SH-SY5Y (cell line): ENCODE measurements around the gene AGMAT.

ENCODE experiments used
- GATA2 ChIP-seq: IDR thresholded peaks from 2 replicates; pipeline ENCODE4 v1.6.1; 2011; ENCODE audit warnings: mild to moderate bottlenecking, low read depth, low read length
- GATA3 ChIP-seq: IDR thresholded peaks from 2 replicates; pipeline ENCODE4 v1.6.1; 2011; ENCODE audit warnings: low read depth, mild to moderate bottlenecking, low read length, moderate library complexity

AGMAT gene

DNA sequence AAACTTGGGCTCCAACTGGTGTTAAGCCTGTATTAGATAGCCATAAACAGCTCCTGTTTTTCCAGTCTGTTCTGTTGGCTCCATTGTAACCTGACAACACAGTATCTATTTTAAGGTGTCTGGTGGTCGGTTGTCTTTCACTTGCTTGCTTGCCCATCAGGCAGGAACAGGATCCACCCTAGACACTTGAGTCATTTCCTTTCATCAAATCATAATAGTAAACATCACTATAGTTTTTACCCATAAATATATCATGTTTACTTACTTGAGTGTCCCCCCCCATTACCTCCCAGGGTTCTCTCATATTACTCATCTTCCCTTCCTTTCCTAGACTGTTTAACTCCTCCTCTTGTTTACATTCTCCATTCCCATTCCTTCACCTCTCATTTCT lies 35.3 kb upstream of the AGMAT start:
- no peak for TF ChIP-seq GATA3
- no peak for TF ChIP-seq GATA2

DNA sequence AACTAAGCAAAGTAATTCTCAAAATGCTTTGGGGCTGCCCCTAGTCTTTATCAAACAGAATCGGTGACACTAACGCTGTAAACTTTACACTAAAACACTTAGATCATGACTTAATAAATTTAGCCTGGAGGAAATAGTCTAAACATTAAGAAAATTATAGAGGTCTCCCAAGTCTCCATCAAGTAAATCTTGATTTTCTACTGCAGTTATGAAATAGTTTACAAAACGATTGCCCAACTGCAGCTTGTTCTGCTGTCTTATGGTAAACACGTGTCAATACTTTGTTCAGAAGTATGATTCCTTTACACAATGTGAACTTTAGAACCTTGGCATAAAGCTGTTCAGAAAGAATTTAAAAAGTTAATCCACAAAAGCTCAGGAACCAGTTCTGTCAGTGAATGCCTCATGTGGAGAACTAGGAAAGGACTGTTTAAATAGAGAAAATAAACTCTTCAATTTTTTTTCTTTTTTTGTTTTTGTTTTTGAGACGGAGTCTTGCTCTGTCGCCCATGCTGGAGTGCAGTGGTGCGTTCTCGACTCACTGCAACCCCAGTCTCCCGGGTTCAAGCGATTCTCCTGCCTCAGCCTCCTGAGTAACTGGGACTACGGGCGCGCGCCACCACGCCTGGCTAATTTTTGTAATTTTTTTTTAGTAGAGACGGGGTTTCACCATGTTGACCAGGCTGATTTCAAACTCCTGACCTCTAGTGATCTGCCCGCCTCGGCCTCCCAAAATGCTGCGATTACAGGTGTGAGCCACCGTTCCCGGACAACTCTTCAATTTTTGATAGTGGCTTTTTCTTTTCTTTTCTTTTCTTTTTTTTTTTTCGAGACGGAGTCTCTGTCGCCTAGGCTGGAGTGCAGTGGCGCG lies 34.0 kb upstream of the AGMAT start:
- TF ChIP-seq GATA2: no peak
- TF ChIP-seq GATA3: no peak

DNA sequence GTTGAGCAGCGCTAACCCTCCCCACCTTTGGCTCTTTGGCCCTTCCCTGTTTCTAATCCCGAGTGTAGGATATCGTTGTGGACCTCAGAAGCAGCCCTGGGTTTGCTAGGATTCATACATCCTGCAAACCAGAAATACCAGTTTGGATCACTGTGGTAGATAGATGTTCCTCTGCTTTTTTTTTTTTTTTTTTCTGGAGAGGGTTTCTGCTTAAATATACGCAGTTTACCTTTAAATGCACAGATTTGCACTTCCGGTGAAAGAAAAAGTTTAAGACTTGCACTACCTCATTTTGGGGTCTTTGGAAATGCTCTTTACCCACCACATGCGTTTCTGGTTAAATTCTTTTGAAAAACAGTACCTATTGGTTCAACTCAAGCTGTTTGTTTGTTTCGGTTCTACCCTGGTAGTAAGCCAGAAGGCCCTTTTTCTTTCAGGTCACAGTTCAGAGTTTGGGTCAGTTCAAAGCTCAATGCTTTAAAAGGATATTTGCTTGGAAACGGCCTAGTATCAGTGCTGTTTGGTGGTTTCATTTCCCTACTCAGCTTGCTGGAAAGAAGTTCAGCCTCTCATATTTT lies 33.3 kb upstream of the AGMAT start:
- TF ChIP-seq GATA2: no peak
- no peak for TF ChIP-seq GATA3

DNA sequence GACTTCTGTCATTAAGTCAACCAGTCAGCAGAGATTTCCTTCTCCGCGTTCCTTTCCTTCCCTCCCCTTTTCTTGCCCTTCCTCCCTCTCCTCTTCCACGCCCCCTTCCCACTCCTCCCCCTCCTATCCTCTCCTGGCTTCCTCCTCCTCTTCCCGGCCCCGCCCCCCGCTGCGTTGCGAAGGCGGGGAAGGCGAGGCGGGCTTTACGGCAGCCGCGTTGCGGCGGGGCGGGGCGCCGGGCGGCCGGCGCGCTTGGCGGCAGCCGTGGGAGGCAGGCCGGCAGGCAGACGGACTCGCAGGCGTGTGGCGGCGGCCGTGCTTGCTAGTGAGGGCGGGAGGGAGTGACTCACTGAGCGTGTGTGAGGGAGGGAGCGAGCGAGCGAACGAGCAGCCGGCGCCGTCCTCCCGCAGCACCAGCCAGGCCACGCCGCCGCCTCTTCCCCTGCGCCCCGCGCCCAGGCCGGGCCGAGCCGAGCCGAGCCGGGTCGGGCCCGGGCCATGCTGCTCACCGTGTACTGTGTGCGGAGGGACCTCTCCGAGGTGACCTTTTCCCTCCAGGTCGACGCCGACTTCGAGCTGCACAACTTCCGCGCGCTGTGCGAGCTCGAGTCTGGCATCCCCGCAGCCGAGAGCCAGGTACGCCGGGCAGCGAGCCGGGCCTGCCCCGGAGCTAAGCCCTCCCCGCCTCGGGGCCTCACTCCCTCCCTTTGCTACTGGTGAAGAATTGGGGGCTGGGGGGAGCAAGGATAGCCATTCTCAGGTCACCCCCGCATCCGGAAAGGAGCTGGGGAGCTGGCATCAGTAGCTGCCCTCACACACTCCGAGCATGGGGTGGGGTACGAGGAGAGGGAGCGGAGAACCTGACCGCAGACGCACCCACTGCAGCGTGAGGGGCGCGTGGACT lies 32.6 kb upstream of the AGMAT start, which contains the start of gene DDI2:
Gene DDI2, plus strand, starts transcription at position 286 of the 904 bp plus-strand sequence. Its CDS starts 213 bp downstream, at position 499.
- TF ChIP-seq GATA2 (no peak), GATA3 (no peak)

DNA sequence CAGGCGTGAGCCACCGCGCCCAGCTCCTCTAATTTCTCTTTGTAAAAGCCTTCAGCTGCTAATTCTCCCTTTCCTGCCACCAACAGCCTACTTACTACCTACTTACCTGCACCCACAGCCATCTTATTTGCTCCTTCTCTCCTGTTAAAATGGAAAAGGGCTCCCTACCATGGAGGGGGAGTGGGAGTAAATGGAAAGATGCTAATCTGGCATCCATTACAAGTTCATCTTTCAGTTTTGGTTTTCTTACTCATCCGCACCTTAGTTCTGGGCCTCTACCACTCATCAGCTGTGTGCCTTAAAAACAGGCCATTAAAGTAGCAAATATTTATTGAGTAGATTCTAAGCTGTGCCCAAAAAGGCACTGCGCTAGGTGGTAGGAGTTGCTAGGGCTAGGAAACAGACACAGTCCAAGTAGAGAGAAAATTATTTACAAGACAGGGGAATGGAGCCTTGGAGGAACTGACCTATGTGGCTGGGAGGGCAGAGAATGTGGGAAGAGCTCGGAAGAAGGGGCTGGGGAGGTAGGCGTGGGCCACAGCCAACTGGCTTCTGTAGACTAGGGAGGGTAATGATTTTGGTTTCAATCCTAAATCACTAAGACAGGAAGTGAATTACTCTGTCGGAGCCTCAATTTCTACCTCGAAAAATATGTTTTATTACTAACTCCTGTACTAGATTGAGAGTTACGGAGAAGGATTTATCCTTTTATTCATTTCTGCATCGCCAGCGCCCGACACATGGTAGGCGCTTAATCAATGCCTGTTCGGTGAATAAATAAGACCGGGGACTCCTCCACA lies 31.7 kb upstream of the AGMAT start:
- TF ChIP-seq GATA2 (no peak), GATA3 (no peak)

DNA sequence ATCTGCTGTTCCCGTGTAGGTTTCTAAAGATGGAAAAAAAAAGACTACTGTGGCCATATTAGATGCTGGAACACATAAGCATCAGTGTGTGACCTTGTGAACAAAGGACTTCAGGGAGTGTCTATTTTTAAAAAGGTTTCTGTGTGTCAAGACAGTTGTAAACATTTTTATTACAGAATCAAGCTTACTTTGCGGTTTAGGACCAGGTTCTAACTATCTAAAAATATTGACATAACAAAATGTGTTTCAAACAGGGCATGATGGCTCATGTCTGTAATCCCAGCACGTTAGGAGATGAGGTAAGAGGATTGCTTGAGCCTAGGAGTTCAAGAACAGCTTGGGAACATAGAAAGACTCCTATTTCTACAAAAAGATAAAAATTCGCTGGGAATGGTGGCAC lies 25.3 kb upstream of the AGMAT start:
- no peak for TF ChIP-seq GATA3
- TF ChIP-seq GATA2: no peak

DNA sequence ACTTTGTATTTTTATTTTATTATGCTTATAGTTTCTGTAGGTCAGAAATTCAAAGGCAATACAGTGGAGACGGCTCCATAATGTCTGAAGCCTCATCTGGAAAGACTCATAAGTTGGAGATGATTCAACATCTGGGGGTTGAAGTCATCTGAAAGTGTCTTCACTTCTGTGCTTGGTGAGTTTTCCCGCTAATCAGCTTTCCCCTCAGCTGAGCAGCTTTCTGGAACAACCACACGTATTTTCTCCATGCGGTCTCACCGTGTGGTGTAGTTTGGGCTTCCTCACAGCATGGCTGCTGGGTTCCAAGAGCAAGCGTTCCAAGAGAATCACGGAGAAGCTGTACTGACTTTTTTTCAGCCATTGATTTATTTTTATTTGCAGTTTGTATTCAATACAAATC lies 24.8 kb upstream of the AGMAT start:
- no peak for TF ChIP-seq GATA3
- TF ChIP-seq GATA2: no peak

DNA sequence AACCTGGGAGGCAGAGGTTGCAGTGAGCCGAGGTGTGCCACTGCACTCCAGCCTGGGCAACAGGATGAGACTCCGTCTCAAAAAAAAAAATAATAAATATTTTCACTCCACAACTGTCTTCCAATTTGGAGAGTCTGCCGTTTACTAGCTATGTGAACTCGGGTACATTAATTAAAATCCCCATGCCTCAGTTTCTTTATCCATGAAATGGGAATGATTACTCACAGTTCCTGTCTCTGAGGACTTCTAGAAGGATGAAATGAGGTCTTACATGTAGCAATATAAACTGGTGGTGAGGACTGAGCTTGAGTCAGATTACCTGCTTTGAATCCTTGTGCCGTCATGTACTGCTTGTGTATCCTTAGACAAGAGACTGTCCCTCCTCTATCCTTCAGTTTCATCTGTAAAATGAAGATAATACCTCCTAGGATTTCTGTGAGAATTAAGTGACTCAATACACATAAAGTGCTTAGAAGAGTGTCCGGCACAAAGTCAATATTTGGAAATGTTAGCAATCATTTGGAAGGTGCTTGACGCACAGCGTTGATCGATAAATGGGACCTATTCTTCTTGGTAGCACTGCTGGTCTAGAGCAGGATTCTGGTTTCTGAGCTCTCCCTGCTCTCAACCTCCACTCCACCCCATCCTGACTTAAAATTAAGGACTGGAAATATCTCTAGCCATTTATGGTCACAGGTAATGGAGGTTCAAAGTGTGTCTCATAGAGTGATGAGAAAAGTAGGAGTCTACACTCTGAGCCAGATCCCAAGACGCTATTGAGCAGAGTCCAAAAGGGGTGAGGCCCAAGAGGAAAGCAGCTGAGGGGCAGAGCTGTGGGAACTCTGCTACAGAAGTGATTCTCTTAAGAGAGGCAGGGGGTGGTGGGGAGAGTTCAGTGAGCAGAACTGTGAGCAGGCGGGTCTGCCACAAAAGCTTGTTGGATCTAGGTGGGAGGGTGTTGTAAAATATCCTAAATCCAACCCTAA lies 20.8 kb upstream of the AGMAT start:
- TF ChIP-seq GATA2: no peak
- no peak for TF ChIP-seq GATA3

DNA sequence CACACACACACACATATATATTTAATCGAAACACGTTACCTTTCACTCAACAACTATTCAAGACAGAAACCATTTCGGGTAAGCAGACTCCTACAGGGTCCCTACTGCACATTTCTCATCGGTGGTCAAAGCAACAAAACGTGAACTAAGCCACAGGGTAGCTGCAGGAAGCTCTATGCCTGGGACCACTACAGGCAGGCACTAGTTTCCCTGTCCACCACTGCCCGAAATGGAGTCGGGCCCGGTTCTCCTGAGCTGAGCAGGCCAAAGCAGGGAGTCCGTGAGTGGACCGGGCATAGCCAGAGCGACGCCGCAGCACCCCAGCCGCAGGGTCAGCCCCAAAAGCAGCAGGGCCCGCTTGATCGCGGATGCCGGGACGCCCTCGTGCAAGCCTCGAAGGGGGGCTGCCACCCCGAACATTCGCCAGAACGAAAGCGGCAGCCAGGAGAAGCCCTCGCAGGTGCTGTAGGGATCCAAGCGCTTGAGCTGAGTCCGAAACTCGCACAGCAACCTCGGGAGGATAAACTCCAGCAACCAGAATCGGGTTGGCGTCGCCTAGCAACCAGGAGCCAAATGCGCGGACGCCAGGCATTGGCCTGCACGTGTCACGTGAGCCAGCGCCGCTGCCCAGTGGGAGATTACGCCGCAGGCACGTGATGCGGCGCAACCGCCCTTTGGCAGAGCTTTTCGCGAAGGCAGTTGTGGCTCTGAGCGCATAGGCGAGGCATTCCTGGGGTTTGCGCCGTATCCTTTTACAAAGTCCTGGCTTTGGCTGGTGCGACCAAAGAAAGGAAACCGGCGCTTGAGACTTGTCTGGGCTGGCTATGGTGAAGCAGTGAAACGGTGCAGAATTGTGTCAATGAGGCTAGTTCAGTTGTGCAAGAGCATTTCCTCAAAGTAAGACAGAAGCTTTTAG lies 18.5 kb upstream of the AGMAT start:
- TF ChIP-seq GATA3 (no peak), GATA2 (no peak)

DNA sequence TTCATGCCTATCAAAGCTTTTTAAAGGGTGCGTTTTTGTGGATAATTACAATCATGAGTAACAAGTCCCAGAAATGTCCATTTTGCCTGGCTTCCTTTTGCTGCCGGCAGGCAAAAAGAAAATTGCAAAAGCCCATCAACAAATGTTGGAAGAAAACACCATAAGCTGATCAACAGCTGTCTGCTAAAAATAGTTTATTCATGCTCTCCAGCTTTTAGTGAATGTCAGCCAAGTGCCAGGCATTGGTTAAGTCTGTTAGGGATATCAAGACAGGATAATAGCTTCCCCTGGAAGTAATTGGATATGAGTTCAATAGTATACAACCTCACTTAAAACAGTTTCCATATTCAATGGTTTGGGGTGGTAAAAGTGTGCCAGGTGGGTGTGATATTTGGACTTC lies 13.6 kb upstream of the AGMAT start:
- TF ChIP-seq GATA3 (no peak), GATA2 (no peak)

DNA sequence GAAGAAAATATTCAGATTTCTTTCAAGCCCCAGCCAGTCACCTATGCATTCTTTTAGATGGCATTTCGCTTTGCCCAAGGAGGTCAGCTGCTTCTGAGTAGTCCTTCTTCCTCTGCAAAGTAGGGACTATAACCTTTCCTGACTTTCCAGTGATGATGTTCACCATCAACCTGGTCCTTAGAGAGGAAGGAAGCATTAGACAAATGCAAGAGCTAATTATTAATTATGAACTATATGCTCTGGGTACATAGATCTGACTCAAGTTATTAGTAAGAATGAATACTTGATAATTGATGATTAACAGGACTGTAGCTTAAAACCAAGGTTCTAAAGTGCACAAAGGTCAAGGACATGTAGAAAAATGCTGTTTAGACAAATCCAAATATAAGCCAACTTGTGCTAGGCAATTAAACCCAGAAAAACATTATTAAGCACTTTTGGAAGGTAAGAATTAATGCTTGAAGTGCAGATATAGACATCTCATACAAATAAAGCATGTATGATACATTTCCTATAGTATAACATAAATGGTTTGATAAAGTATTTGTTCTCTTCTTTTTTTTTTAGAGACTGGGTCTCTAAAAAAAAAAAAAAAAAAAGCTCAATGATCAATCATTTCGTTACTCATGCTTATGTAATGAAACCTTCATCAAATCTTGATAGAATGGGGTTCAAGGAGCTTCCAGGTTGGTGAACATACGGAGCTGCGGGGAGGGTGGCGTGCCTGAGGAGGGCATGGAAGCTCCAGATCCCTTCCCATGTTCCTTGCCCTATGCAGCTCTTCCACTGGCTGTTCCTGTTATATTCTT lies 11.2 kb upstream of the AGMAT start:
- TF ChIP-seq GATA2 (no peak), GATA3 (no peak)
